Liver (tissue), 9 donors: ENCODE results near the gene POC1A. TPM values are rescaled to one million over a fixed set of nuclear protein-coding genes. Genes with fewer than 3 reads are reported as not detected.

ENCODE experiments used
- DNase-seq: peaks from one replicate; pipeline ENCODE4 v3.0.0-alpha.2; 2017; ENCODE audit warnings: low spot score
- H3K27ac ChIP-seq, 2 donors: one replicate each; pipeline ENCODE4 v1.7.0; 2013; ENCODE audit warnings: inconsistent platforms in 2 of 2, low read length in 2 of 2, control low read depth in 1 of 2, low read depth in 1 of 2, mild to moderate bottlenecking in 1 of 2
- H3K27me3 ChIP-seq, 4 donors: one replicate each; pipeline versions ENCODE4 v1.6.1 to v1.7.0; 2013; ENCODE audit warnings: low read length in 3 of 4, inconsistent platforms in 1 of 4, mild to moderate bottlenecking in 1 of 4, moderate library complexity in 1 of 4; ENCODE audit not compliant: control insufficient read depth in 4 of 4, insufficient read depth in 4 of 4
- H3K36me3 ChIP-seq, 4 donors: one replicate each; pipeline versions ENCODE4 v1.6.1 to v1.7.0; 2013; ENCODE audit warnings: low read length in 3 of 4, mild to moderate bottlenecking in 3 of 4, low read depth in 1 of 4, moderate library complexity in 1 of 4; ENCODE audit not compliant: control insufficient read depth in 4 of 4, insufficient read depth in 3 of 4
- H3K4me1 ChIP-seq, 4 donors: one replicate each; pipeline versions ENCODE4 v1.6.1 to v1.7.0; 2013; ENCODE audit warnings: low read length in 3 of 4, mild to moderate bottlenecking in 3 of 4, moderate library complexity in 1 of 4; ENCODE audit not compliant: control insufficient read depth in 4 of 4, insufficient read depth in 4 of 4
- H3K4me3 ChIP-seq, 3 donors: one replicate each; pipeline versions ENCODE4 v1.6.1 to v1.7.0; 2013; ENCODE audit warnings: low read length in 3 of 3, control low read depth in 1 of 3, low read depth in 1 of 3, mild to moderate bottlenecking in 1 of 3
- H3K9ac ChIP-seq, 2 donors: one replicate each; pipeline ENCODE4 v1.7.0; 2013; ENCODE audit warnings: low read length in 2 of 2, mild to moderate bottlenecking in 2 of 2, moderate library complexity in 2 of 2, control low read depth in 1 of 2, low read depth in 1 of 2
- H3K9me3 ChIP-seq, 4 donors: one replicate each; pipeline versions ENCODE4 v1.6.1 to v1.7.0; 2013; ENCODE audit warnings: low read length in 3 of 4; ENCODE audit not compliant: control insufficient read depth in 4 of 4
- ATF3 ChIP-seq: IDR thresholded peaks from 2 replicates; pipeline ENCODE4 v1.6.1; 2016; ENCODE audit warnings: antibody characterized with exemption
- CTCF ChIP-seq: fragments of 150-350 bp; IDR thresholded peaks from 2 replicates; pipeline ENCODE4 v1.5.1; 2017; ENCODE audit warnings: improper control_type of control experiment, low read depth, low read length; ENCODE audit not compliant: missing input control
- EGR1 ChIP-seq, 2 donors: IDR thresholded peaks; 2 replicates each; pipeline ENCODE4 v1.6.1; 2016 to 2018; ENCODE audit warnings: antibody characterized with exemption in 2 of 2, low read depth in 2 of 2
- FOXA1 ChIP-seq: IDR thresholded peaks from 2 replicates; pipeline ENCODE4 v1.6.1; 2016; ENCODE audit warnings: antibody characterized with exemption
- FOXA2 ChIP-seq: IDR thresholded peaks from 2 replicates; pipeline ENCODE4 v1.6.1; 2016; ENCODE audit warnings: antibody characterized with exemption
- GABPA ChIP-seq, 2 donors: IDR thresholded peaks in 1 of 2; conservative IDR thresholded peaks in 1 of 2; 2 replicates each; pipeline ENCODE4 v1.6.1; 2016; ENCODE audit warnings: antibody characterized with exemption in 2 of 2, mild to moderate bottlenecking in 1 of 2, moderate library complexity in 1 of 2
- HNF4A ChIP-seq, 2 donors: conservative IDR thresholded peaks; 2 replicates each; pipeline ENCODE4 v1.6.1; 2016; ENCODE audit warnings: antibody characterized with exemption in 2 of 2, mild to moderate bottlenecking in 2 of 2
- HNF4G ChIP-seq: IDR thresholded peaks from 2 replicates; pipeline ENCODE4 v1.6.1; 2016; ENCODE audit warnings: antibody characterized with exemption
- JUND ChIP-seq, 2 donors: IDR thresholded peaks; 2 replicates each; pipeline ENCODE4 v1.6.1; 2016; ENCODE audit warnings: antibody characterized with exemption in 2 of 2
- MAX ChIP-seq: IDR thresholded peaks from 2 replicates; pipeline ENCODE4 v1.6.1; 2016; ENCODE audit warnings: antibody characterized with exemption
- NR2F2 ChIP-seq: IDR thresholded peaks from 2 replicates; pipeline ENCODE4 v1.6.1; 2016; ENCODE audit warnings: antibody characterized with exemption
- RAD21 ChIP-seq, 2 donors: IDR thresholded peaks; 2 replicates each; pipeline ENCODE4 v1.6.1; 2016; ENCODE audit warnings: antibody characterized with exemption in 2 of 2, mild to moderate bottlenecking in 2 of 2
- REST ChIP-seq: IDR thresholded peaks from 2 replicates; pipeline ENCODE4 v1.6.1; 2016; ENCODE audit warnings: antibody characterized with exemption, mild to moderate bottlenecking
- RXRA ChIP-seq, 2 donors: IDR thresholded peaks; 2 replicates each; pipeline ENCODE4 v1.6.1; 2017 to 2018; ENCODE audit warnings: antibody characterized with exemption in 2 of 2, mild to moderate bottlenecking in 1 of 2
- SP1 ChIP-seq: IDR thresholded peaks from 2 replicates; pipeline ENCODE4 v1.6.1; 2018; ENCODE audit warnings: antibody characterized with exemption, mild to moderate bottlenecking
- TAF1 ChIP-seq: conservative IDR thresholded peaks from 2 replicates; pipeline ENCODE4 v1.6.1; 2016; ENCODE audit warnings: antibody characterized with exemption, mild to moderate bottlenecking
- YY1 ChIP-seq: IDR thresholded peaks from 2 replicates; pipeline ENCODE4 v1.6.1; 2016; ENCODE audit warnings: antibody characterized with exemption, mild to moderate bottlenecking
- ZBTB33 ChIP-seq: IDR thresholded peaks from 2 replicates; pipeline ENCODE4 v1.6.1; 2016; ENCODE audit warnings: antibody characterized with exemption
- WGBS: extraction: QIAGEN DNeasy Blood & Tissue Kit; methylation state at CpG from one replicate; pipeline ENCODE4 v1.1.7; 2013; 5-methylcytosine and 5-hydroxymethylcytosine counted together
- polyA plus RNA-seq, 2 donors: library from polyadenylated mRNA; stranded (reverse) in 1 of 2; unstranded in 1 of 2; fragments of 200-250 nt in 1 of 2; fragments of >200 nt in 1 of 2; fragmentation: Nextera tagmentation in 1 of 2; extraction: Ambion mirVana in 1 of 2; gene quantifications; one replicate each; pipeline versions ENCODE4 v1.2.1 to v1.2.3, GENCODE V29; 2013 to 2015
- total RNA-seq, 2 donors: library from RNA; depleted of rRNA; stranded (reverse); fragments of >200 nt; gene quantifications; one replicate each; pipeline ENCODE4 v1.2.3, GENCODE V29; 2014
- donor health status: healthy.
- donor health status: healthy.
- donor health status: healthy.
- donor health status: healthy.
- donor health status: healthy.

The POC1A gene
- total and polyA plus RNA-seq, 4 donors, result 1.4 to 12.7 (median 4.8) TPM

- H3K27me3 ChIP-seq, result no peaks in the 10 kb centered on the region
- peak overlapping the region in 1 of 2 donors; percentile 71 for H3K9ac ChIP-seq
- peaks cover 7 to 49% (median 35%) of the 10 kb centered on the region in 4 donors for H3K4me1 ChIP-seq
- peak; percentile 58 for DNase-seq
- no peaks in the 10 kb centered on the region for H3K9me3 ChIP-seq
- 54% methylated on average over 10 of the region's 10 CpGs for WGBS
- peak overlapping the region; percentile 65 to 78 for H3K27ac ChIP-seq
- no peak overlapping the region for H3K4me3 ChIP-seq
- TF ChIP-seq EGR1 (IDR thresholded peaks at IDR 0.05; ENCODE audit: low read depth in 2 of 2) (peak; percentile 44 to 70), REST (no peak), MAX (no peak), JUND (IDR thresholded peaks at IDR 0.05) (no peak), GABPA (IDR thresholded peaks at IDR 0.05 in 1 of 2, conservative IDR thresholded peaks at IDR 0.05 in 1 of 2) (peak in 1 of 2 donors; percentile 64), SP1 (peak; percentile 40), HNF4A (conservative IDR thresholded peaks at IDR 0.05) (no peak), TAF1 (no peak), HNF4G (no peak), FOXA2 (no peak), CTCF (peak; percentile 23), ZBTB33 (no peak), RAD21 (IDR thresholded peaks at IDR 0.05) (peak; percentile 63 to 74), YY1 (no peak), FOXA1 (no peak), ATF3 (no peak), NR2F2 (peak; percentile 86), RXRA (IDR thresholded peaks at IDR 0.05) (peak in 1 of 2 donors; percentile 16)
- H3K36me3 ChIP-seq, result peaks cover 5 to 18% (median 10%) of the 10 kb centered on the region in 4 donors
Observed at GRCh38 chr3:52052831-52053306, 101.4 kb downstream of the POC1A start.
